HG03558 (cell line): ENCODE results near the gene IRAK3.

Experiments used
- ATAC-seq: cut with Tn5 transposase; IDR thresholded peaks from one replicate; pipeline ENCODE4 v1.9.1; 2021; ENCODE audit warnings: moderate number of reproducible peaks; ENCODE audit not compliant: unreplicated experiment; ENCODE audit errors: extremely low read depth

Gene IRAK3

GRCh38 chr12:66243911-66244310 is 54.9 kb downstream of the IRAK3 start:
- ATAC-seq, result no peak

DNA sequence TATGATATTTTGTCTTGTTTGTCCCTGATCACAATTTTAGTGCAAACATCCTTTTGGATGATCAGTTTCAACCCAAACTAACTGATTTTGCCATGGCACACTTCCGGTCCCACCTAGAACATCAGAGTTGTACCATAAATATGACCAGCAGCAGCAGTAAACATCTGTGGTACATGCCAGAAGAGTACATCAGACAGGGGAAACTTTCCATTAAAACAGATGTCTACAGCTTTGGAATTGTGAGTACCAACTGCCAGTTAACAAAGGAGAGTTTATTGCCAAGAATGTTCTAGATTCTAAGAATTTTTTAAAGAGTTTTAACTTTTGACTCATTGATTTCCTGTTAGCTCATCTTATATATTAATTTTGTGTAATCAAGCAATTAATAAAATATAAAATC is 55.4 kb downstream of the IRAK3 start:
- no peak for ATAC-seq

- no peak for ATAC-seq
These were observed 58.7 kb downstream of the IRAK3 start for GRCh38 chr12:66247741-66248140.

- ATAC-seq, result no peak
These were observed 62.0 kb downstream of the IRAK3 start for GRCh38 chr12:66251049-66251448.

GRCh38 chr12:66252771-66253170 is 63.8 kb downstream of the IRAK3 start:
- ATAC-seq, result no peak

- no peak for ATAC-seq
These were observed 66.7 kb downstream of the IRAK3 start for GRCh38 chr12:66255737-66256136.

GRCh38 chr12:66258011-66258410 is 69.0 kb downstream of the IRAK3 start:
- no peak for ATAC-seq

DNA sequence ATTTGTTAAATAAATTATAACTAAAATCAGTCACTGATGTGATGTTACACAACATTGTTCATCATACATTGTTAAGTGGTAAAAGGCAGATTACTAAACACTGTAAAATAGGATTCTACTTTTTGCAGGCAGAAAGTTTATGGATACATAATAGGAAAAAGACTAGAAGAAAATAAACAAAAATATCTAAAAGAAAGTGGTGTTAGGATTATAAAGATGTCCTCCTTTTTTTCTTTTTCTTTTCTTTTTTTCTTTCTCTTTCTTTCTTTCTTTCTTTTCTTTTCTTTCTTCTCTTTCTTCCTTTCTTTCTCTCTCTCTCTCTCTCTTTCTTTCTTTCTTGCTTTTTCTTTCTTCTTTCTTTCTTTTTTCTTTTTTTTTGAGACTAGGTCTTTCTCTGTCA is 73.7 kb downstream of the IRAK3 start:
- ATAC-seq, result no peak

- no peak for ATAC-seq
These were observed 79.5 kb downstream of the IRAK3 start for GRCh38 chr12:66268562-66268961.

DNA sequence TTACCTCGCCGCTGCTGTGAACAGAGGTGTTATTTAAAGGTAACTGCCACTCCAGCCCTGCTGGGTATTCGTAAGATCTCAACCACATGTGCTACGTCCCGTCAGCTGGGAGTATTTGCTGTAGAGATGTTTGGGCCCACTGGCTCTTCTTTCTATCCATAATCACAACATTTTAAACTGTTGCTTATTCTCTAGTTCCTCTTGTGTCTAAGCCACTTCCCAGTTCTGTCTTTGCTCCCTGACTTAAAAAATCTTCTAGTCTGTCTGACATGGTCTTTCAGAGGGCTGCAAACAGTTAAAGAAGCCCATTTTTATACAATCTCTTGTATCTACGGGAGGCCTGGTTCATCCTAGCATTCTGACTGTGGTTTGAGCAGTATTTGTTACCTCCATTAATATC is 80.1 kb downstream of the IRAK3 start:
- no peak for ATAC-seq

- ATAC-seq, result no peak
These were observed 80.9 kb downstream of the IRAK3 start for GRCh38 chr12:66269757-66270383.

DNA sequence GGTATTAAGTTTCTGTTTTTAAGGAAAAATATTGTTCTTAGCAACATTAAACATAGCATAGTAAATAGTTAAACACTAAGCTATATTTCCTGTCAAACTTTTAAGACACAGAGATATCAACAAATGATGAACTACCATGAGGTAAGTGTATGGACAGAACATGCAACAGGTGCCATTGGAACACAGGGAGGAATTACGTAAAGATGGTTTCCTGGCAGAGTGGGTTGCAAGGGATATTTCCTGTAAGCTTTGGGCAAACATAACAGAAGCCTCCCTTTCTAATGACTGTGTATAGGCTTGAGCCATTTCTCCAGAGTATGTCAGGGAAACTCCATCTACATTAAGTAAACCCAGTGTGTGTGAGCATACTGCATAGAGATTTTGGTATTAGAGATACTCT is 81.6 kb downstream of the IRAK3 start:
- no peak for ATAC-seq

GRCh38 chr12:66272650-66273049 is 83.6 kb downstream of the IRAK3 start:
- no peak for ATAC-seq

DNA sequence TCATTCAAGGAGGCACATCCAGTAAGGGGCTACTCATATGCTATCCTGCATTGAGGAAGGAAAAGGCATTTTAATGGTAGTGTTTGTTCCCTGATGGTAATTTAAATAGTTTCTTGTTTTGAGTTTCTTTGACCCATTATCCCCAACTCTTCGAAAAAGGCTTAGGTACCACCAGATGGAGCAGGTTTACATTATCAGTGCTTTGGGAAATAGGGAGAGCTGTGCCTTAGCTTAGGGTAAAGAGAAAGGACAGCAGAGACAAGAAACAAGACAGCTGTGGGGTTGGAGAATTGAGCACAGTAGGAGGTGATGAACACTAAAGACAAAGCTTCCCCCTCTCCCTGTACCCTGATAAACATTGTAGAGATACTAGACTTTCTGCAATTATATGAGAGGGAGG is 84.1 kb downstream of the IRAK3 start:
- no peak for ATAC-seq

DNA sequence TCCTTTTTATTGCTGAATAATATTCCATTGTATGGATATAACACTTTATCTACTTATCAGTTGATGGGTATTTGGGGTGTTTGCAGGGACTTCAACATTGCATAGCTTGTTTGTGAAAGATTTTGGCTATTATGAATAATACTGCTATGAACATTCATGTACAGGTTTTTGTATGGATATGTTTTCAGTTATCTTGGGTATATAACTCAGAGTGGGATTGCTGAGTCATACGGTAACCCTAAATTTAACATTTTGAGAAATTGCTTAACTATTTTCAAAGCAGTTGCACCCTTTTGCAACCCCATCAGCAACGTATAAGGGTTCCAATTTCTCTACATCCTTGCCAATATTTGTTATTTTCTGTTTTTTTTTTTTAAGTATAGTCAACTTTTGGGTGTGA is 86.0 kb downstream of the IRAK3 start:
- ATAC-seq, result no peak

DNA sequence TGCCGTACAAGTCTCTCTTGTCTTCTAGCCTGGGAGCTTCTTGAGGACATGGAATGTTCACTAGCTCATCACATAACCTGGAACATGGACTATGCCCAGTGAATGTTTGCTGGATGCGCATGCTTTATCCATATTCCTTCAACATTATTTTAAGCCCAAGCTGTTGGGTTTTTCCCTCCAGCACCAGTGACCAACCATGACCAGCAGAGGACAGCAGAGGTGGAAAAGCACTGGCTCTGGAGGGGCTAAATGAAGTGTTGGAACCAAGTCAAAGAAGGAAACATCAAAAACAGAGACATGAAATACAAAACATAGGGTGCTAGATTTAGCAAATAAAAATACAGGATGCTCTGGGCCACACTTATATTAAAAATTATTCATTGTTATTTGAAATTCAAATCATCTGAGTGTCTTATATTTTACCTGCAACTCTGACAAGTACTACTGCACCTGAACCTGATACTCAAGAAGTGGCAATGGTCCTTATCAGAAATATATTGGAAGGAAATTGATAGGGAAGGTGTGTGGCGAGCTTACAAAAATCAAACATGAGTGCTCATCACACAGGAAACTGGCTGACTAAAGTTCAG is 90.2 kb downstream of the IRAK3 start:
- no peak for ATAC-seq

DNA sequence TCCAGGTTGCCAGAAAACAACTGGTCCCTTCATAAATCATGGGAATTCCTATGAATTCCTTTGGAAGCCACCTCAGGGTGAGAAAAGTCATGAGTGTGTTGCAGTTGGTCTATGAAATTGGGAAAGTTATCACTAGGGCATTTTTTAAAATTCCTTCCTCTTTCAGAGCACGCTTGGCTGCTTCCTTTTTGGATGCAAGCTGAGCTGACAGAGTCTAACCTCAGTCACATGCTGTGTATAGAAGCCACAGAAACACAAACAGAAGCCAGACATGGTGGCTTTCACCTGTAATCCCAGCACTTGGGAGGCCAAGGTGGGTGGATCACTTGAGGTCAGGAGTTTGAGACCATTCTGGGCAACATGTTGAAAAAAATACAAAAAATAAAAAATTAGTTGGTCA is 91.5 kb downstream of the IRAK3 start:
- ATAC-seq, result no peak

- no peak for ATAC-seq
These were observed 93.2 kb downstream of the IRAK3 start for GRCh38 chr12:66282244-66282643.

DNA sequence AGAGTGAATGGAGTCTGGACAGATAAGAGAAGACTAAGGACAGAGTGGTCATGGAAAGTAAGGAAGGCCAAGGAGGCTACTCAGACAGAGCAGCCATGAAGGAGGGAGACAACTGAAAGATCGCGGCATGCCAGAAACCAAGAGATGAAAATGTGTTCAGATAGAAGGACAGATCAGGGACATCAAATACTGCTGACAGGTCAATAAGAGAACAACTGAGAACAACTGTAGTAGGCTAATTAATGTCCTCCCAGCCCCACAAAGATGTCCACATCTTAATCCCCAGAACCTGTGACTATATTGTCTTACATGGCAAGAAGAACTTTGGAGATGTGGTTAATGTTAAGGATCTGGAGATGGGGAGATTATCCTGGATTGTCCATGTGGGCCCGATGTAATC is 98.3 kb downstream of the IRAK3 start:
- ATAC-seq, result no peak

DNA sequence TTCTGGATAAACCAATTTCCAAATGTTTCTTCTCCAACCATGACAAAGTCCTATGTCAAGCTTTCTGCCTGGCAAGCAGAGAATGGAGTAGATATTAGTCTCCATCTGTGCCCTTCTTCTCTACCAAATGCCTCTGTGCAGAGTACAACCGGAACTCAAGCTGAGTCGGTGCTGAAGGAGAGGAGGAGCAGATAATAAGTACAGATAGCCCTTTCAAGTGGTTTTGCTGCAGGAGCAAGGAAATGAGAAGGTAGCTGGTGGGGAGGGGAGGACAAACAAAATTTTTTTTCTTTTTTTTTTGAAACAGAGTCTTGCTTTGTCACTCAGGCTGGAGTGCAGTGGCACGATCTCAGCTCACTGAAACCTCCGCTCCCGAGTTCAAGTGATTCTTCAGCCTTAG is 99.1 kb downstream of the IRAK3 start:
- ATAC-seq, result no peak

GRCh38 chr12:66289485-66289884 is 100.5 kb downstream of the IRAK3 start:
- no peak for ATAC-seq

DNA sequence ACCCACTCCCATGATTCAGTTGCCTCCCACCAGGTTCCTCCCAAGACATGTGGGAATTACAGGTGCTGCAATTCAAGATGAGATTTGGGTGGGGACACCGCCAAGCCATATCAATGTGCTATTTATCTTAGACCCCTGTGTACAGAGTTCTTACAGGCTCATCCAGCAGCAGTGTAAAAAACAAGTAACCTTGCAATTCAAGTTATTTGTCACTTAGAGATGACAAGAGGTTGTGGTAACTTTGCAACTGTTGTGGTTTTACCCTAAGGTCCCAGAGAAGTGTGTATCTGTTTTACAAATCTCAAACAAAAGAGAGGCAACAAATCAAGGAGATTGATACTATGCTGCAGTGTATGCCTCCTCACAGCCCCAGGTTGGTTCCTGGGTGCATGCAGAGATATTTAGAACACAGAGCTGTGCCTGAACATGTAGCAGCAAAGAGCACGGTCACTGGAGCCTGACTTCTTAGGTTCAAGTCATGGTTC is 101.7 kb downstream of the IRAK3 start:
- ATAC-seq, result no peak
